Measurements from ENCODE around the gene NGB.
"Not testable (repeated sequence)": the region's sequence is repeated elsewhere in the genome, so short reads cannot be mapped to it uniquely, and the experiment has no call there.

Gene NGB, protein sequence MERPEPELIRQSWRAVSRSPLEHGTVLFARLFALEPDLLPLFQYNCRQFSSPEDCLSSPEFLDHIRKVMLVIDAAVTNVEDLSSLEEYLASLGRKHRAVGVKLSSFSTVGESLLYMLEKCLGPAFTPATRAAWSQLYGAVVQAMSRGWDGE

DNA sequence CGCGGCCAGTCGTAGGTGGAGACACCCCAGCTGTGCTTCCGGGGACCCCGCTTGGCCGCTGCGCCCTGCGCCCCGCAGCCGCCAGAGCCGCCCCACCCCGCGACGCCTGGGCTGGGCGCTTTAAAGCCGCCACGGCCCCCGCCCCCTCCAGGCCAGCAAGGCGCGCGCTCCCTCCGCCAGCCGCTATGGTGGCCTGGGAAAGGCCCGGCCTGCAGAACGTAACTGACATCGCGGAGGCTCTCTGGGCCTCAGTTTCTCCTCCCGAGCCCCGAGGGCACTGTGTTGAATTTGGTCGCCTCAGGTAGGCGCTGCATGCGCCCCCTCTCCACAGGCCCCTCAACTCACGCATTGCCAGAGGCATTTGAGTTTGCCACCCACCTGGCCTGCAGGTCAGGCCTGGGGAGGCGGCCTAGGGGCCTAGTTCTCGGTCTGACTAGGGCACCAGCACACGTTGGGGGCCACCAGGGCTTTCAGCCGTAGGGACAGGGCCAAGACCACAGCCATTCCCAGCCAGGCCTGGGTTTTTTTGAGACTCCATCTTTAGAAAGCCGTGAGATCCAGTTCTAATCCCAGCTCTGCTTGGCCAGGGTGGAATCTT lies at the start of gene NGB:
NGB (minus strand) TSS at position 94 of the 598 bp plus-strand sequence. CDS start 269 bp downstream, outside the sequence.
- Histone ChIP-seq H3K36me3 (ENCODE audit: insufficient read depth, low read length) (no peaks in the 10 kb centered on the region), H3K9ac (ENCODE audit: insufficient read length) (no peak within 1 kb of the TSS), H3K9me3 (ENCODE audit: low read depth, low read length) (no peaks in the 10 kb centered on the region), H3K27ac (no peak within 1 kb of the TSS), H3K4me3 (no peak within 1 kb of the TSS)
- DNase-seq (ENCODE audit: low read depth, low spot score): no peak
- TF ChIP-seq EZH2 (IDR thresholded peaks at IDR 0.05) (no peak), FOXP2 (optimal IDR thresholded peaks at IDR 0.05; ENCODE audit: control extremely low read depth, extremely low read length, insufficient read depth) (no peak), POLR2AphosphoS5 (IDR thresholded peaks at IDR 0.05; ENCODE audit: borderline replicate concordance, low read depth, low read length) (no peak)

DNA sequence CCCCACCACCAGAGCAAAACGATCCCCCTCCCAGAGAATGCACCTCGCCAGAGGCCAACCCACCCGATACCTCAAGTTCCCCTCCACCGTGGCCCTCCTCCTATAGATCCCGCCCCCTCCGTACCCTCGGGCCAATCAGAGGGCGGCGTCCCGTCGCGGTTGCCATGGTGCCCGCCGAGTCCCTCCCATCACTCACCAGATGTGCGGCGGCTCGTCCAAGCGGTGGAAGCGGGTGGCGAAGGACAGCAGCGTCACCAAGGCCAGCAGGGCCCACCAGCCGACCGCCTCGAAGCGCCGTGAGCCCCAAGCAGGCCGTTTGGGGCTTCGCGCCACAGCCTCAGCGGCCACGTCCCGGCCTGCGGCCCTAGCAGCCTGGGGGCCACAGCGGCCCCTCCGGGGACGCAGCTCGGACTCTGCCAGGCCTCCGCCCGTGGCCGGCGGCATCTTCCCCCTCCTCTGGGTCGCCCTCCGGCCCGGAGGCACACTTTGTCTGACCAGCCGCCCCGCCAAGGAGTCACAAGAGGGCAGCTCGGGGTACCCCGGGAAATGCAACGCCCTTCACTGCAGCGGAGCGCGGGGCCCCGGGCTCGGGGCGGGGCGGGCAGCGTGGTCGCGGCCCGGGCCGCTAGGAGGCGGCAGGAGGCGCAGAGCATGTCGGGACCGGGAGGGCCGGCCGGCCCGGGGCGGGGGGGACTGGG lies 49.4 kb upstream of the NGB start, which contains the start of gene POMT2:
POMT2 (minus strand) TSS at position 646 of the 698 bp plus-strand sequence; CDS start at position 444, 202 bp downstream.
- TF ChIP-seq POLR2AphosphoS5 (IDR thresholded peaks at IDR 0.05; ENCODE audit: borderline replicate concordance, low read depth, low read length): peak; percentile 78
- TF ChIP-seq FOXP2 (optimal IDR thresholded peaks at IDR 0.05; ENCODE audit: control extremely low read depth, extremely low read length, insufficient read depth): no peak
- DNase-seq (ENCODE audit: low read depth, low spot score): peak; percentile 16
- peak within 1 kb of the TSS; percentile 97 for H3K9ac ChIP-seq (ENCODE audit: insufficient read length)
- H3K36me3 ChIP-seq (ENCODE audit: insufficient read depth, low read length): no peaks in the 10 kb centered on the region
- H3K27ac ChIP-seq: peak within 1 kb of the TSS; percentile 98
- H3K4me3 ChIP-seq: peak within 1 kb of the TSS; percentile 94
- H3K9me3 ChIP-seq (ENCODE audit: low read depth, low read length): no peaks in the 10 kb centered on the region

DNA sequence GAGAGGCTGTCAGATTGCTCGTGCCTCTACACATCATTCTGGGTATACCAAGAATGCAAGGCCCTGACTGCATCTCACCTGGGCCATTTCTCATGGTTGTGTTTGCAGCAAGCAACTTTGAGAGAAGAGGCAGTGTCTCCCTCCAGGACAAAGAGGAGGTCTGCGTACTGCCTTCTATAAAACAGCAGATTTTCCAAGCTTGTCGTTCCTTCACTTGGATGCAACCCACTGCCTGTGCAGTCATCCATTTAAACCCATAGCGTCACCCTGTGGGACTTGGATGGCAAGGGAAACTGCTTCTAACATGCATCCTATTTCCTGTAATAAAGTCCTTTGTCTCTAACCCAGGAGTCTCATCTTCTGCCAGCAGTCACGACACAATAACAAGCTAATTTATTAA lies 48.4 kb upstream of the NGB start:
- peak overlapping the region; percentile 16; the same call in 1 of the 2 replicates for H3K27ac ChIP-seq

DNA sequence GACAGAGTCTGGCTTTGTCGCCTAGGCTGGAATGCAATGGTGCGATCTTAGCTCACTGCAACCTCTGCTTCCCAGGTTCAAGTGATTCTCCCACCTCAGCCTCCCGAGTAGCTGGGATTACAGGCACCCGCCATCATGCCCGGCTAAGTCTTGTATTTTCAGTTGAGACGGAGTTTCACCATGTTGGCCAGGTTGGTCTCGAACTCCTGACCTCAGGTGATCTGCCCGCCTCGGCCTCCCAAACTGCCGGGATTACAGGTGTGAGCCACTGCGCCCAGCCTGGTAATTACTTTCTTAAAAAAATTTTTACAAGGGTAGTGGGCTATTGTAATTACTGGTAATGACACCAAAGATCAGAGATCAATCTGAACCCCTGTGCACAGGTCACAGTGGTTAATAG lies 47.8 kb upstream of the NGB start:
- not testable (repeated sequence) for H3K27ac ChIP-seq; DNase-seq (ENCODE audit: low read depth, low spot score); H3K9ac ChIP-seq (ENCODE audit: insufficient read length); H3K4me3 ChIP-seq; H3K36me3 ChIP-seq (ENCODE audit: insufficient read depth, low read length); H3K9me3 ChIP-seq (ENCODE audit: low read depth, low read length)

More for the DNA sequence above, 48.4 kb upstream of the NGB start:
- peak overlapping the region; percentile 94 for H3K4me3 ChIP-seq
- no peak overlapping the region for H3K9ac ChIP-seq (ENCODE audit: insufficient read length)
- no peaks in the 10 kb centered on the region for H3K36me3 ChIP-seq (ENCODE audit: insufficient read depth, low read length)
- TF ChIP-seq FOXP2 (optimal IDR thresholded peaks at IDR 0.05; ENCODE audit: control extremely low read depth, extremely low read length, insufficient read depth): no peak
- TF ChIP-seq EZH2 (IDR thresholded peaks at IDR 0.05): no peak
- TF ChIP-seq POLR2AphosphoS5 (IDR thresholded peaks at IDR 0.05; ENCODE audit: borderline replicate concordance, low read depth, low read length): no peak
- no peaks in the 10 kb centered on the region for H3K9me3 ChIP-seq (ENCODE audit: low read depth, low read length)
- no peak for DNase-seq (ENCODE audit: low read depth, low spot score)

DNA sequence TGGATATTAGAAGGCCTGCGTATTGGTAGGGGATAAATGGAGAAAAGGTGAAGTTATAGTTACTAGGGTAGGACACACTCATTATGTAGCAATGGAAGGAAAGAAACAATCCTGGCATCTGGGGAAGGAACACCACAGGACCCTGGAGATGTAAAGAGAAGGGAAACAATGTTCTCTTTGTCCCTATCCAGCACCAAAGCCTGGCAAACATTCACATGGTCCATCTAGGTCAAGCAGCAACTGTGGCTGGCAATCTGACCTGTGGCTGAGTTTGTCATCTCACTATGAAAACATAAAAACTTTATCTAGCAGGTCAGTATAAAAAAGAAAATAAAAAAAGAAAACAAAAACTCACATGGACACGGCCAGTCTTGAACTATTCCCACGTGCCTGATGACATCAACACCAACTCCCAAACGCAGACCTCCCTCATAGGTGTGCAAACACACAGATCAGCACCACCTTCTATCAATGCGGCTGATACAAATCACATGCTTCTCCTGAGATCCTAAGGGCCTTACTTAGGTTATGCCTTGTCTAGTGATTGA lies 47.1 kb upstream of the NGB start:
- Histone ChIP-seq H3K27ac (no peak overlapping the region), H3K36me3 (ENCODE audit: insufficient read depth, low read length) (no peaks in the 10 kb centered on the region), H3K9me3 (ENCODE audit: low read depth, low read length) (no peaks in the 10 kb centered on the region), H3K9ac (ENCODE audit: insufficient read length) (no peak overlapping the region), H3K4me3 (no peak overlapping the region)
- no peak for DNase-seq (ENCODE audit: low read depth, low spot score)
- TF ChIP-seq FOXP2 (optimal IDR thresholded peaks at IDR 0.05; ENCODE audit: control extremely low read depth, extremely low read length, insufficient read depth): no peak
- TF ChIP-seq EZH2 (IDR thresholded peaks at IDR 0.05): no peak
- TF ChIP-seq POLR2AphosphoS5 (IDR thresholded peaks at IDR 0.05; ENCODE audit: borderline replicate concordance, low read depth, low read length): no peak

DNA sequence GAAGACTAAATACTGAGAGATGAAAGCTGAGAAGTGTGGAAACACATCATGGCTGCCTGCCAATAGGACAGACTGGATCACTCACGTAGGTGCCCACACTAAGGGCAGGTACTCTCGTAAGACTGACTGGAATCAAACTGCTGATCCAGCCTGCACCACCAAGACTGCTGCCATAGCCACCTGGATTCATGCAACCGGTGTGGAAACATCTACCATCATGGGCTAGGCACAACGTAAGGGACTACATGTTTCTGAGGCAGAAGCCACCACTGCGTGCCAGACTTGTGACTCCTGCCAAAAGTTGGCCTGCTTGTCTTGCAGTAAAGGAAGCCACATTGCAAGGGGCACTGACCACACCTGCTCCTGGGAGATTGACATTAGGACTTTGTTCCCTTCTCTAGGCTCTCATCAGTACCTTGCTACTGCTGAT lies 45.9 kb upstream of the NGB start:
- TF ChIP-seq EZH2 (IDR thresholded peaks at IDR 0.05) (no peak), FOXP2 (optimal IDR thresholded peaks at IDR 0.05; ENCODE audit: control extremely low read depth, extremely low read length, insufficient read depth) (no peak), POLR2AphosphoS5 (IDR thresholded peaks at IDR 0.05; ENCODE audit: borderline replicate concordance, low read depth, low read length) (no peak)
- Histone ChIP-seq H3K27ac (no peak overlapping the region), H3K4me3 (no peak overlapping the region), H3K36me3 (ENCODE audit: insufficient read depth, low read length) (no peaks in the 10 kb centered on the region), H3K9ac (ENCODE audit: insufficient read length) (no peak overlapping the region), H3K9me3 (ENCODE audit: low read depth, low read length) (no peaks in the 10 kb centered on the region)
- DNase-seq (ENCODE audit: low read depth, low spot score): no peak

DNA sequence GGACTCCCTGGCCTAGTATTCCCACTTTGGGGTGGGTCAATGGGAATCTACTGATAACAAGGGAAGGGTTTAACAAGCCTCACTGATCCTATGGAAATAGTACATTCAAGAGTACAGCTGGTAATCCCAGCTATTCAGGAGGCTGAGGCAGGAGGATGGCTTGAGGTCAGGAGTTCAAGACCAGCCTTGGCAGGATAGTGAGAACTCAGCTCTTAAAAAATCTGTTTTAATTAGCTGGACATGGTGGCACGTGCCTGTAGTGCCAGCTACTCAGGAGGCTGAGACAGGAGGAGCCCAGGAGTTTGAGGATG lies 45.1 kb upstream of the NGB start:
- no peak for TF ChIP-seq EZH2 (IDR thresholded peaks at IDR 0.05)
- TF ChIP-seq FOXP2 (optimal IDR thresholded peaks at IDR 0.05; ENCODE audit: control extremely low read depth, extremely low read length, insufficient read depth): no peak
- no peak for TF ChIP-seq POLR2AphosphoS5 (IDR thresholded peaks at IDR 0.05; ENCODE audit: borderline replicate concordance, low read depth, low read length)
- no peaks in the 10 kb centered on the region for H3K36me3 ChIP-seq (ENCODE audit: insufficient read depth, low read length)
- H3K9me3 ChIP-seq (ENCODE audit: low read depth, low read length): no peaks in the 10 kb centered on the region
- no peak overlapping the region for H3K4me3 ChIP-seq
- no peak overlapping the region for H3K9ac ChIP-seq (ENCODE audit: insufficient read length)
- no peak overlapping the region for H3K27ac ChIP-seq
- no peak for DNase-seq (ENCODE audit: low read depth, low spot score)

DNA sequence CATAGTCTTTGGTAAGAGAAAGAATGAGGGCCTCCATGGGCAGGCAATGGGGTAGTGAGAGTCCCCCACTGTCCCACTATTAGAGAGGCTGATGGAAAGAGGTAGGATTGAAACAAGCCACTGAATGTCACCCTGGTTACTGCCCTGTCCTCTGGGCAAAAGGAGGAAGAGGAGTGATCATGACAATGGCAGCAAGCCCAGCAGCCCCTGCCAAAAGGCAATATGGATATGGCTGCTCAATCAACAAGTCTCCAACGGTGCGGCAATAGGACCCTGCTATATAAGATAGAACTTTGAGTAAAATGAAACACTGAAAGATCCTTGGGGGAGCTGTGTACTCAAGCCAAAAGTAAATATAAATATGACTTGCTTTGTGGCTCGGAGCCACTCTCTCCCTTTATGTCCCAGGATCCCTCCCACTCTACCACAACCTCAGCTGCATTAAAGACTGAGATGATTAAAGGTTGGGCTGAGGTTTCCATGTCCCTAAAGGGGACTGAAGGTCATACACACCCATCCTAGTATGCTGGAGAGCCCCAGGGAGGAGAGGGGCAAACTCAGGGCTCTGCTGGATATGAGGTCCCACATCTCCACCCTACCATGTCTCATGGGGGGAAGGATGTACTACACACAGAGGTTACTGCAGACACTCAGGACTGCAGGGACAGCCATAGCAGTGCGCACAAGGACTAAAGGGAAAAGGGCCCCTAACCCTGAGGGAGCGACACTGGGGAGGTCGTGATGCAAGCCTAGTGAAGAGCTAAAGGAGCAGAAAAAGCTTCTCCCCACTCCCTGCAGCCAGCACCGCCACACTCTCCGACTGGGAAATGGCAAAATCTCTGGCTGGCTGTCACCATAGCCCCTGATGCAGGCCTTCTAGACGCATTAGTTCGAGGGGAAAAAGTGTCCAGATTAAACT lies 43.8 kb upstream of the NGB start:
- no peak for TF ChIP-seq EZH2 (IDR thresholded peaks at IDR 0.05)
- TF ChIP-seq FOXP2 (optimal IDR thresholded peaks at IDR 0.05; ENCODE audit: control extremely low read depth, extremely low read length, insufficient read depth): no peak
- TF ChIP-seq POLR2AphosphoS5 (IDR thresholded peaks at IDR 0.05; ENCODE audit: borderline replicate concordance, low read depth, low read length): no peak
- Histone ChIP-seq H3K9me3 (ENCODE audit: low read depth, low read length) (no peaks in the 10 kb centered on the region), H3K27ac (no peak overlapping the region), H3K9ac (ENCODE audit: insufficient read length) (no peak overlapping the region), H3K36me3 (ENCODE audit: insufficient read depth, low read length) (no peaks in the 10 kb centered on the region), H3K4me3 (no peak overlapping the region)
- DNase-seq (ENCODE audit: low read depth, low spot score): no peak

Measured in SK-N-MC (cell line).